CD14-positive monocyte (primary cell): Measurements from ENCODE around the gene DSCAML1. TPM values are rescaled to one million over a fixed set of nuclear protein-coding genes. Genes with fewer than 3 reads are reported as not detected.

Source experiments
- DNase-seq, 3 donors: peaks; one replicate each; pipeline ENCODE4 v3.0.0-alpha.2; 2011 to 2022
- H2AFZ ChIP-seq: 2 replicates; pipeline ENCODE4 v1.6.0; 2012; ENCODE audit warnings: mild to moderate bottlenecking, low read depth, low read length, inconsistent platforms; ENCODE audit not compliant: insufficient read depth, poor library complexity, severe bottlenecking
- H3K27ac ChIP-seq, 2 donors: 1 replicate in 1 of 2; 2 replicates in 1 of 2; pipeline ENCODE4 v1.5.1; 2012 to 2013; ENCODE audit warnings: low read length in 2 of 2, control low read depth in 1 of 2, inconsistent platforms in 1 of 2, low read depth in 1 of 2, mild to moderate bottlenecking in 1 of 2
- H3K27me3 ChIP-seq, 2 donors: one replicate each; pipeline versions ENCODE4 v1.6.0 to v1.6.1; 2011 to 2013; ENCODE audit warnings: low read length in 2 of 2; ENCODE audit not compliant: control insufficient read depth in 2 of 2, insufficient read depth in 2 of 2
- H3K36me3 ChIP-seq, 2 donors: replicated peaks in 1 of 2; 1 replicate in 1 of 2; 2 replicates in 1 of 2; pipeline versions ENCODE4 v1.5.1 to v1.6.1; 2012 to 2013; ENCODE audit warnings: low read length in 2 of 2, control low read depth in 1 of 2, inconsistent platforms in 1 of 2, mild to moderate bottlenecking in 1 of 2; ENCODE audit not compliant: insufficient read depth in 2 of 2, control insufficient read depth in 1 of 2
- H3K4me1 ChIP-seq, 2 donors: 1 replicate in 1 of 2; 2 replicates in 1 of 2; pipeline versions ENCODE4 v1.5.1 to v1.6.1; 2012 to 2013; ENCODE audit warnings: low read length in 2 of 2, control low read depth in 1 of 2, inconsistent platforms in 1 of 2, mild to moderate bottlenecking in 1 of 2, moderate library complexity in 1 of 2; ENCODE audit not compliant: insufficient read depth in 2 of 2, control insufficient read depth in 1 of 2
- H3K4me2 ChIP-seq: replicated peaks from 2 replicates; pipeline ENCODE3; 2012; ENCODE audit warnings: low read length, moderate library complexity, mild to moderate bottlenecking; ENCODE audit not compliant: poor library complexity, severe bottlenecking; ENCODE audit errors: extremely low read depth
- H3K4me3 ChIP-seq, 3 experiments: fragments of 200-600 bp in 1 of 3; sonication (generic) in 1 of 3; replicated peaks in 1 of 3; 1 replicate in 2 of 3; 2 replicates in 1 of 3; pipeline ENCODE4 v1.5.1; 2011 to 2013; ENCODE audit warnings: low read length in 3 of 3, mild to moderate bottlenecking in 3 of 3, control low read depth in 2 of 3, low read depth in 2 of 3, inconsistent platforms in 1 of 3, moderate library complexity in 1 of 3
- H3K79me2 ChIP-seq: 2 replicates; pipeline ENCODE4 v1.6.0; 2012; ENCODE audit warnings: mild to moderate bottlenecking, control low read depth, inconsistent platforms, low read length, moderate library complexity; ENCODE audit not compliant: insufficient read depth
- H3K9ac ChIP-seq: 2 replicates; pipeline ENCODE4 v1.6.0; 2017; ENCODE audit warnings: low read length, mild to moderate bottlenecking; ENCODE audit not compliant: insufficient read depth, poor library complexity, severe bottlenecking
- H3K9me3 ChIP-seq, 2 donors: replicated peaks in 1 of 2; 1 replicate in 1 of 2; 2 replicates in 1 of 2; pipeline versions ENCODE4 v1.5.1 to v1.6.1; 2012 to 2013; ENCODE audit warnings: low read length in 2 of 2, control low read depth in 1 of 2; ENCODE audit not compliant: control insufficient read depth in 1 of 2, insufficient read depth in 1 of 2
- H4K20me1 ChIP-seq: 2 replicates; pipeline ENCODE4 v1.6.0; 2012; ENCODE audit warnings: mild to moderate bottlenecking, low read length, control low read depth, moderate library complexity; ENCODE audit not compliant: insufficient read depth
- H3K27ac Mint-ChIP-seq, 7 donors: one replicate each; pipeline ENCODE4 v1.8.0; 2020; ENCODE audit warnings: mild to moderate bottlenecking in 7 of 7, mixed read lengths in 7 of 7, moderate library complexity in 6 of 7, inconsistent platforms in 2 of 7
- H3K27me3 Mint-ChIP-seq, 3 donors: one replicate each; pipeline ENCODE4 v1.8.0; 2021 to 2022; ENCODE audit warnings: low read depth in 3 of 3, mild to moderate bottlenecking in 3 of 3, mixed read lengths in 3 of 3, moderate library complexity in 3 of 3, inconsistent platforms in 1 of 3
- H3K36me3 Mint-ChIP-seq, 2 donors: one replicate each; pipeline ENCODE4 v1.8.0; 2020; ENCODE audit warnings: mixed read lengths in 2 of 2, inconsistent platforms in 1 of 2, mild to moderate bottlenecking in 1 of 2
- H3K4me1 Mint-ChIP-seq: one replicate; pipeline ENCODE4 v1.8.0; 2020; ENCODE audit warnings: mild to moderate bottlenecking, mixed read lengths
- H3K4me3 Mint-ChIP-seq, 2 donors: one replicate each; pipeline ENCODE4 v1.8.0; 2020; ENCODE audit warnings: mild to moderate bottlenecking in 2 of 2, mixed read lengths in 2 of 2, moderate library complexity in 1 of 2
- H3K9me3 Mint-ChIP-seq, 7 donors: one replicate each; pipeline ENCODE4 v1.8.0; 2020 to 2022; ENCODE audit warnings: mixed read lengths in 7 of 7, mild to moderate bottlenecking in 6 of 7, moderate library complexity in 6 of 7, inconsistent platforms in 2 of 7
- CTCF ChIP-seq: fragments of 200-600 bp; IDR thresholded peaks from one replicate; pipeline ENCODE4 v1.8.0; 2022; ENCODE audit warnings: antibody characterized with exemption, mild to moderate bottlenecking
- WGBS: methylation state at CpG from one replicate; pipeline ENCODE4 v1.1.5; 2013; ENCODE audit warnings: missing lambda C conversion rate; ENCODE audit not compliant: insufficient coverage; 5-methylcytosine and 5-hydroxymethylcytosine counted together
- intact Hi-C, 2 donors: fragments of 100-400 bp; cut with micrococcal nuclease; formaldehyde crosslinking; loops; one replicate each; pipeline versions ENCODE4 v1.15.0 to v1.15.1; 2023
- polyA plus RNA-seq, 3 donors: library from polyadenylated mRNA; depleted of rRNA in 1 of 3; unstranded in 2 of 3; stranded (reverse) in 1 of 3; fragments of 300-500 nt in 2 of 3; fragments of >200 nt in 1 of 3; fragmentation: Illumina TruSeq in 2 of 3; gene quantifications; 1 replicate in 2 of 3; 2 replicates in 1 of 3; pipeline ENCODE4 v1.2.3, GENCODE V29; 2012 to 2021

Gene DSCAML1
- polyA plus RNA-seq, 3 donors, result not detected

- no peaks in the 10 kb centered on the region for H3K4me1 ChIP-seq
- H3K9ac ChIP-seq, result no peak overlapping the region
- H3K27me3 ChIP-seq, result peaks cover 0 to 14% of the 10 kb centered on the region in 2 donors
- H3K9me3 ChIP-seq, result no peaks in the 10 kb centered on the region
- peaks cover 0 to 1% (median 0%) of the 10 kb centered on the region in 7 donors for H3K9me3 Mint-ChIP-seq
- DNase-seq, result no peak
- no peak overlapping the region for H3K4me3 ChIP-seq
- intact Hi-C loops, result no loop called here
- H3K4me2 ChIP-seq, result no peak overlapping the region
- no peaks in the 10 kb centered on the region for H3K36me3 Mint-ChIP-seq
- H2AFZ ChIP-seq, result no peak overlapping the region
- no peaks in the 10 kb centered on the region for H3K36me3 ChIP-seq
- no peak overlapping the region for H3K4me3 Mint-ChIP-seq
- no peak for TF ChIP-seq CTCF
- H4K20me1 ChIP-seq, result no peaks in the 10 kb centered on the region
- H3K79me2 ChIP-seq, result no peaks in the 10 kb centered on the region
- H3K4me1 Mint-ChIP-seq, result peaks cover 2% of the 10 kb centered on the region
- H3K27me3 Mint-ChIP-seq, result peaks cover 8 to 23% (median 21%) of the 10 kb centered on the region in 3 donors
- no peak overlapping the region for H3K27ac ChIP-seq
- H3K27ac Mint-ChIP-seq, result no peak overlapping the region
- 88% methylated on average over 12 of the region's 13 CpGs for WGBS
Measured at GRCh38 chr11:117439256-117439655, 357.8 kb downstream of the DSCAML1 start.

GRCh38 chr11:117438371-117439000, 358.5 kb downstream of the DSCAML1 start:
- peaks cover 2% of the 10 kb centered on the region for H3K4me1 Mint-ChIP-seq
- Histone ChIP-seq H3K27ac (no peak overlapping the region), H3K4me3 (no peak overlapping the region), H3K79me2 (no peaks in the 10 kb centered on the region), H2AFZ (no peak overlapping the region), H3K27me3 (peaks cover 0 to 7% of the 10 kb centered on the region in 2 donors), H3K36me3 (no peaks in the 10 kb centered on the region), H3K9ac (no peak overlapping the region), H4K20me1 (no peaks in the 10 kb centered on the region), H3K4me2 (no peak overlapping the region), H3K4me1 (no peaks in the 10 kb centered on the region), H3K9me3 (no peaks in the 10 kb centered on the region)
- no peaks in the 10 kb centered on the region for H3K36me3 Mint-ChIP-seq
- no peak overlapping the region for H3K4me3 Mint-ChIP-seq
- intact Hi-C loops, result no loop called here
- WGBS, result 93% methylated on average over 10 of the region's 17 CpGs
- TF ChIP-seq CTCF, result no peak
- peaks cover 7 to 15% (median 13%) of the 10 kb centered on the region in 3 donors for H3K27me3 Mint-ChIP-seq
- H3K27ac Mint-ChIP-seq, result no peak overlapping the region
- H3K9me3 Mint-ChIP-seq, result peaks cover 0 to 1% (median 0%) of the 10 kb centered on the region in 7 donors
- DNase-seq, result no peak
